ENCODE results near the gene OGA. TPM values are rescaled to one million over a fixed set of nuclear protein-coding genes. Genes with fewer than 3 reads are reported as not detected.
A peak's percentile ranks its signal among the peaks of the same experiment; 100 is the strongest.

The OGA gene
- polyA plus RNA-seq, 1 experiment, result 25.6 TPM

- ChIA-PET POLR2A (interaction anchor here (0.5 kb wide), 1 partner anchor 235 kb away, joined by 8 read pairs; no protein-coding TSS in a partner anchor), CTCF (interaction anchor here (0.6 to 3.5 kb wide), 5 partner anchors 16 to 42 kb away, joined by 3 to 13 read pairs (median 5); no protein-coding TSS in a partner anchor)
- DNase-seq (ENCODE audit: low read depth), result no peak
- TF ChIP-seq CTCF (IDR thresholded peaks at IDR 0.05; ENCODE audit: insufficient read depth, low read depth, low read length), result no peak
- Histone ChIP-seq H3K27me3 (ENCODE audit: control insufficient read depth, insufficient read depth, low read length) (no peaks in the 10 kb centered on the region), H3K4me3 (ENCODE audit: low read depth, low read length) (peak overlapping the region; percentile 21), H3K36me3 (ENCODE audit: control insufficient read depth, insufficient read depth, low read length) (no peaks in the 10 kb centered on the region)
Observed at GRCh38 chr10:101818872-101819633, 809 bp upstream of the OGA start.

- TF ChIP-seq CTCF (IDR thresholded peaks at IDR 0.05; ENCODE audit: insufficient read depth, low read depth, low read length), result no peak
- CTCF ChIA-PET, result interaction anchor here (0.7 to 3.5 kb wide), 4 partner anchors 18 to 251 kb away, joined by 3 to 13 read pairs (median 8); no protein-coding TSS in a partner anchor
- peak; percentile 74 for DNase-seq (ENCODE audit: low read depth)
Observed at GRCh38 chr10:101817337-101818118, 716 bp downstream of the OGA start.

GRCh38 chr10:101816913-101817336, 1.3 kb downstream of the OGA start:
- H3K27me3 ChIP-seq (ENCODE audit: control insufficient read depth, insufficient read depth, low read length), result no peaks in the 10 kb centered on the region
- TF ChIP-seq CTCF (IDR thresholded peaks at IDR 0.05; ENCODE audit: insufficient read depth, low read depth, low read length), result no peak
- no peak for DNase-seq (ENCODE audit: low read depth)
- 0 out of 2 replicates have a peak, but pooled peaks cover 1% of the 10 kb centered on the region for H3K36me3 ChIP-seq (ENCODE audit: control insufficient read depth, insufficient read depth, low read length)
- H3K4me3 ChIP-seq (ENCODE audit: low read depth, low read length), result peak overlapping the region; percentile 99
- POLR2A ChIA-PET, result no interaction called here
- CTCF ChIA-PET, result interaction anchor here (0.7 to 3.5 kb wide), 3 partner anchors 18 to 251 kb away, joined by 3 to 13 read pairs (median 6); no protein-coding TSS in a partner anchor

More at GRCh38 chr10:101817337-101818118, 716 bp downstream of the OGA start:
- Histone ChIP-seq H3K4me3 (ENCODE audit: low read depth, low read length) (peak overlapping the region; percentile 99), H3K27me3 (ENCODE audit: control insufficient read depth, insufficient read depth, low read length) (no peaks in the 10 kb centered on the region), H3K36me3 (ENCODE audit: control insufficient read depth, insufficient read depth, low read length) (no peaks in the 10 kb centered on the region)
- POLR2A ChIA-PET, result interaction anchor here (0.7 kb wide), 1 partner anchor 62 kb away, joined by 6 read pairs; no protein-coding TSS in a partner anchor

GRCh38 chr10:101816376-101816775, 1.9 kb downstream of the OGA start:
- no peak for TF ChIP-seq CTCF (IDR thresholded peaks at IDR 0.05; ENCODE audit: insufficient read depth, low read depth, low read length)
- no peak for DNase-seq (ENCODE audit: low read depth)
- peaks cover 2% of the 10 kb centered on the region; the same call in 1 of the 2 replicates for H3K36me3 ChIP-seq (ENCODE audit: control insufficient read depth, insufficient read depth, low read length)
- H3K27me3 ChIP-seq (ENCODE audit: control insufficient read depth, insufficient read depth, low read length), result no peaks in the 10 kb centered on the region
- H3K4me3 ChIP-seq (ENCODE audit: low read depth, low read length), result peak overlapping the region; percentile 99
- ChIA-PET CTCF (interaction anchor here (1.5 to 3.5 kb wide), 2 partner anchors 19 to 25 kb away, joined by 6 to 13 read pairs; no protein-coding TSS in a partner anchor), POLR2A (no interaction called here)

All from BJ (cell line).